ENCODE results near the gene SLC43A1.

Gene SLC43A1

DNA sequence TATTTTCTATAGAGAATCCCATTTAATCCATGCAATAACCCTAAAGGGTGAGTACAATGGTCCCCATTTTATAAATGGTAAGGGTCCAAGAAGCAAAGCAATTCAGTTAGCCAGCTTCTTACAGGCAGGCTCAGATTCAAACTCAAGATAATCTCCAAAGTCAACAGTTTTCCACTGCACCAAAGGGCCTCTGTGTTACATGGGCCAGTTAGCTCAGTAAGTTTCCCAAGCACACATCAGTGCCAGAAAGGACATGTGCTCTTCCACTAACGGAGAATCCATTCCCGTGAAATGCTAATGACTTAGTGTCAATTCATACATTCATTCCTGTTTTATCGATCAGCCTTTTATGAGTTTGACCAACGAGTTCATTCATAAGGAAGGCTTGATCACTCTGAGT lies 11.0 kb downstream of the SLC43A1 start:
- no peak overlapping the region for H3K9ac ChIP-seq (ENCODE audit: low read depth, low read length)
- H3K4me1 ChIP-seq (ENCODE audit: insufficient read depth, low read length): peaks cover 10% of the 10 kb centered on the region; the same call in 1 of the 2 replicates
- no peaks in the 10 kb centered on the region for H3K9me3 ChIP-seq (ENCODE audit: insufficient read depth, low read depth, low read length)
- no peak overlapping the region for H3K4me3 ChIP-seq (ENCODE audit: low read length)
- H3K27me3 ChIP-seq (ENCODE audit: insufficient read depth, low read length): no peaks in the 10 kb centered on the region
- no peak overlapping the region for H3K27ac ChIP-seq (ENCODE audit: low read length)
- peaks cover 13% of the 10 kb centered on the region for H3K36me3 ChIP-seq (ENCODE audit: insufficient read depth, low read depth, low read length)

DNA sequence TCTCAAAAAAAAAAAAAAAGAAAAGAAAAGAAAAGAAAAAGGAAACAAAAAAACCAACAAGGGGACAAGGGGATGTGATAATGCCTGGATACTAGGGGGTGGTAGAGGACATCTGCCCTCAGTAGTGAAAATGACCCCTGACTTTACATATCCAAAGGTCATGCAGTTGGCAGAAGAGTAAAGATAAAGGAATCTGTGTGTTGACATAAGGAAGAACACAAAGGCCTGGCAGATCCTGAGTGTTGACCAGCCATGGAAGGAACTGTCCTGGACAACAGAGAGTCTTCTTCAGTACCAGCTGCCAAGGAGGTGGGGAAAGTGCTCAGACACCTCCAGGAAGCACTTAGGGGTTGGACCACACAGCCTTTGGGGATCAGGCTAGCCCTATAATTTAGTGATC lies 12.6 kb downstream of the SLC43A1 start:
- H3K4me3 ChIP-seq (ENCODE audit: low read length): no peak overlapping the region
- no peaks in the 10 kb centered on the region for H3K27me3 ChIP-seq (ENCODE audit: insufficient read depth, low read length)
- H3K27ac ChIP-seq (ENCODE audit: low read length): no peak overlapping the region
- H3K9me3 ChIP-seq (ENCODE audit: insufficient read depth, low read depth, low read length): no peaks in the 10 kb centered on the region
- H3K36me3 ChIP-seq (ENCODE audit: insufficient read depth, low read depth, low read length): peaks cover 19% of the 10 kb centered on the region
- peaks cover 12% of the 10 kb centered on the region; the same call in 1 of the 2 replicates for H3K4me1 ChIP-seq (ENCODE audit: insufficient read depth, low read length)
- H3K9ac ChIP-seq (ENCODE audit: low read depth, low read length): no peak overlapping the region

DNA sequence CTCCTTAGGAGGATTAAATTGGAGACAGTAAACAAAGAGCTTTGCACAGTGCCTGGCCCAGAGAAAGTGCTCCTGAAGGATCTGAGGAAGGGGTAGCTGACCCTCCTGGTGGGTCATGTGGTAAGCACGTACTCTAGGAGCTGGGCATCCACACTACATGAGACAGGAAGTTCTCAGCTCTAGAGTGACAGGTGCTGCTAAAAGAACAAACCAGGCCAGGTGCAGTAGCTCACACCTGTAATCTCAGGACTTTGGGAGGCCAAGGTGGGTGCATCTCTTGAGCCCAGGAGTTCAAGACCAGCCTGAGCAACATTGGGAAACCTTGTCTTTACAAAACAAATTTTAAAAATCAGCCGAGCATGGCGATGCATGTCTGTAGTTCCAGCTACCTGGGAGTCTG lies 13.1 kb downstream of the SLC43A1 start:
- Histone ChIP-seq H3K9me3 (ENCODE audit: insufficient read depth, low read depth, low read length) (no peaks in the 10 kb centered on the region), H3K27ac (ENCODE audit: low read length) (no peak overlapping the region), H3K27me3 (ENCODE audit: insufficient read depth, low read length) (no peaks in the 10 kb centered on the region), H3K4me1 (ENCODE audit: insufficient read depth, low read length) (peaks cover 12% of the 10 kb centered on the region; the same call in 1 of the 2 replicates), H3K9ac (ENCODE audit: low read depth, low read length) (no peak overlapping the region), H3K4me3 (ENCODE audit: low read length) (no peak overlapping the region), H3K36me3 (ENCODE audit: insufficient read depth, low read depth, low read length) (peaks cover 20% of the 10 kb centered on the region)

DNA sequence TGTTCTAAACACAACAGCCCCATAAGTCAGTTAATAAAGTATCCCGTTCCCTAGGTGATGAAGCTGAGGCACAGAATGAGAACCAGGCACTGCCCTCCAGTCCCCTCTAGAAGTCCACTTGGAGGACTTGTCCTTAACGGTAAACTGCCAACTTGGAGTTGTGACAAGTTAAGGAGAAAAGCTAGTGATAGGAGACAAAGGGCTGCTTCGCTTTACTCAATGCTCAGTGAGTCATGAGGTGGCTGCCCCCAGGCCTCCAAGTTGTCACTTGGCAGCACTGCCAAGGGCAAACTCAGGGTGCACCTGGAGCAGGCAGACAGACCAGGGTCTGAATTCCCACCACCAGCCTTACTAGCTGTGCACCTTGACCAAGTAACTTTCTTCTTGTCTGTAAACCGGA lies 13.5 kb downstream of the SLC43A1 start:
- Histone ChIP-seq H3K4me1 (ENCODE audit: insufficient read depth, low read length) (peaks cover 12% of the 10 kb centered on the region; the same call in 1 of the 2 replicates), H3K27ac (ENCODE audit: low read length) (no peak overlapping the region), H3K36me3 (ENCODE audit: insufficient read depth, low read depth, low read length) (peaks cover 24% of the 10 kb centered on the region)

DNA sequence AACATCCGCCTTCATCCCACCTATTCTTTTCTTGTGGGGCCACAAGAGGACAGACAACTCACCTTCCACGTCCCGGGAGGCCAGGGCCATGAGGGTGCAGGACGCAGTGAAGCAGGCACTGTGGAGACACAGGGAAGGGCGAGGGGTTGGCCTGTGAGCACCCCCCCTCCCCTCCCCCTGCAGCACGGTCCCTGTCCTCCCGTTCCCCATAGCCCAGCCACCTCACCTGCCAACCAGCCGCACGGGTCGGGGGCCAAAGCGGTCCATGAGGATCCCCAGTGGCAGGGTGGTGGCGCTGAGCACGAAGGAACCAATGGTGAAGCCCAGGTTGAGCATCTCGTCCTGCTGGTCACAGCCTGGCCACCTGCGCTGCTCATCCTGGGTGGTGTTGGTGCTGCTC lies 14.6 kb downstream of the SLC43A1 start:
- Histone ChIP-seq H3K9ac (ENCODE audit: low read depth, low read length) (no peak overlapping the region), H3K9me3 (ENCODE audit: insufficient read depth, low read depth, low read length) (no peaks in the 10 kb centered on the region), H3K36me3 (ENCODE audit: insufficient read depth, low read depth, low read length) (peaks cover 24% of the 10 kb centered on the region), H3K4me1 (ENCODE audit: insufficient read depth, low read length) (peaks cover 12% of the 10 kb centered on the region; the same call in 1 of the 2 replicates), H3K4me3 (ENCODE audit: low read length) (no peak overlapping the region), H3K27me3 (ENCODE audit: insufficient read depth, low read length) (no peaks in the 10 kb centered on the region), H3K27ac (ENCODE audit: low read length) (no peak overlapping the region)

More for the DNA sequence above, 13.5 kb downstream of the SLC43A1 start:
- Histone ChIP-seq H3K9ac (ENCODE audit: low read depth, low read length) (no peak overlapping the region), H3K4me3 (ENCODE audit: low read length) (no peak overlapping the region), H3K9me3 (ENCODE audit: insufficient read depth, low read depth, low read length) (no peaks in the 10 kb centered on the region), H3K27me3 (ENCODE audit: insufficient read depth, low read length) (no peaks in the 10 kb centered on the region)

GRCh38 chr11:57500515-57500914 lies 15.0 kb downstream of the SLC43A1 start:
- peak overlapping the region; percentile 66; the same call in 1 of the 2 replicates for H3K9ac ChIP-seq (ENCODE audit: low read depth, low read length)
- H3K9me3 ChIP-seq (ENCODE audit: insufficient read depth, low read depth, low read length): no peaks in the 10 kb centered on the region
- no peaks in the 10 kb centered on the region for H3K27me3 ChIP-seq (ENCODE audit: insufficient read depth, low read length)
- H3K36me3 ChIP-seq (ENCODE audit: insufficient read depth, low read depth, low read length): peaks cover 22% of the 10 kb centered on the region
- H3K4me3 ChIP-seq (ENCODE audit: low read length): peak overlapping the region; percentile 65; the same call in 1 of the 2 replicates
- peaks cover 12% of the 10 kb centered on the region; the same call in 1 of the 2 replicates for H3K4me1 ChIP-seq (ENCODE audit: insufficient read depth, low read length)
- peak overlapping the region; percentile 59 for H3K27ac ChIP-seq (ENCODE audit: low read length)

DNA sequence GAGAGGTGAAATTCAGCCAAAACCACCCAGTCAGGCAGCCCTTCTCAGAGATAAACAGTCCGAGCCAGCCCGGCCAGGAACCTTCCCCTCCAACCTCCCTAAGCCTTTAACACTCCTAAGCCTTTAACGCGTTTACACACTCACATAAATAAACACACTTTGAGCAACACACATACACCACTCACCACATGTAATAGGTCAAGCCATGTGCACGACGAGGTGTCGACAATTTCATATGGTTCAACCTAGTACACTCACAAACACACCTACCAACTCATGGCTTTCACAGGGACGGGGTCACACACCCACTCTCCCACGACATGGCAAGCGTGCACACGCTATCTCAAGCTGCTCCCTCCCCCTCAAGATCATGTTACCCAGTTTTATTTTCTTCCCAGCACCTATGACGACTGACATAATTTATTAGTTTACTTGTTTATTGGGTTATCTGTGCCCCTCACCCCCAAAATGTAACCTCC lies 15.5 kb downstream of the SLC43A1 start:
- H3K36me3 ChIP-seq (ENCODE audit: insufficient read depth, low read depth, low read length): peaks cover 21% of the 10 kb centered on the region
- peak overlapping the region; percentile 65 for H3K4me3 ChIP-seq (ENCODE audit: low read length)
- H3K27ac ChIP-seq (ENCODE audit: low read length): peak overlapping the region; percentile 59
- H3K27me3 ChIP-seq (ENCODE audit: insufficient read depth, low read length): no peaks in the 10 kb centered on the region
- no peaks in the 10 kb centered on the region for H3K9me3 ChIP-seq (ENCODE audit: insufficient read depth, low read depth, low read length)
- peaks cover 12% of the 10 kb centered on the region; the same call in 1 of the 2 replicates for H3K4me1 ChIP-seq (ENCODE audit: insufficient read depth, low read length)
- H3K9ac ChIP-seq (ENCODE audit: low read depth, low read length): peak overlapping the region; percentile 66; the same call in 1 of the 2 replicates

DNA sequence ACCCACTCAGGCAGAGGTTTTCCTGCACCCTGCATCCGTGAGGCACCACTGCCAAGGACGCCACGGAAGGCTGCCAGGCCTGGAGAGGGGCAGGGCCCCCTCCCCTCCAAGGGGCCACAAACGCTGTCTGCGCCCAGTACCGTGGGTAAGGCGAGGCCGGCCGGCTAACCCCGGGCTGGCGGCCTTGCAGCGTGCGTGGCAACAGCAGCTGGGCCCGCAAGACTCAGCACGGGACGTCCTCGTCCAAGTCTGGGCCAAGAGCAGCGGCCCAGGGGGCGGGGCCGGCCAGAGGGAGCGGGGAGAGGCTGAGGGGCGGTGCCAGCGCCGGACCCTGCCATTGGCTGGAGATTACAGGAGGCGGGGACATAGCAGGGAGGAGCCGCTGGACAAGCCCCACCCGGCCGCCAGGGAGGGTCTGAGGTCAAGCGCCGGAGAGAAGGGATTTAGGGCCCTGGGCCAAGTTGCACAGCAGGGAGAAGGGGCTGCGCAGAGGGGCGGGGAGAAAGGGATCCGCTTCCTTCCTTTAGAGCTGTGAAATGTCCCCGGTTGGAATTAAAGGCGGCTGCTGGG lies 16.0 kb downstream of the SLC43A1 start:
- Histone ChIP-seq H3K27ac (ENCODE audit: low read length) (no peak overlapping the region), H3K9ac (ENCODE audit: low read depth, low read length) (peak overlapping the region; percentile 66; the same call in 1 of the 2 replicates), H3K36me3 (ENCODE audit: insufficient read depth, low read depth, low read length) (peaks cover 18% of the 10 kb centered on the region), H3K27me3 (ENCODE audit: insufficient read depth, low read length) (no peaks in the 10 kb centered on the region), H3K9me3 (ENCODE audit: insufficient read depth, low read depth, low read length) (no peaks in the 10 kb centered on the region), H3K4me3 (ENCODE audit: low read length) (peak overlapping the region; percentile 65), H3K4me1 (ENCODE audit: insufficient read depth, low read length) (peaks cover 12% of the 10 kb centered on the region; the same call in 1 of the 2 replicates)

DNA sequence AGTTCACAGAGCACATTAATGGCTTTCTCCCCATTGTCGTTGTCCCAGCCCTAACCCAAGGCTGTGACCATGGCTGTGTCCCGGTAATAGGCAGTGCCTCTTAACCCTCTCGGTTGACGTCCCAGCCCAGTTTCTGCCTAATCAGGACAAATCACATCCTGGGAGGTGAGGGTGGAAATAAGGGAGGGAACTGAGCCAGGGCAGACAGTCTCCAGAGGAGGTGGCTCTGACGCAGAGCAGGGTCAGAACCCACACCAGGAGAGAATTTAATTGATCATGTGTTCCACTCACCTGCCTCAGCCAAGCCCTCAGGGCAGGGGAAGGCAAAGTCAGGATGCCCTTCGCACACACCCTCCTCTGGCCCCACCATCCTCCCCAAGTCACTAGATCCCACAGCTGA lies 17.0 kb downstream of the SLC43A1 start:
- Histone ChIP-seq H3K4me3 (ENCODE audit: low read length) (no peak overlapping the region), H3K4me1 (ENCODE audit: insufficient read depth, low read length) (peaks cover 12% of the 10 kb centered on the region; the same call in 1 of the 2 replicates), H3K9ac (ENCODE audit: low read depth, low read length) (no peak overlapping the region), H3K9me3 (ENCODE audit: insufficient read depth, low read depth, low read length) (no peaks in the 10 kb centered on the region), H3K27ac (ENCODE audit: low read length) (no peak overlapping the region), H3K36me3 (ENCODE audit: insufficient read depth, low read depth, low read length) (peaks cover 18% of the 10 kb centered on the region), H3K27me3 (ENCODE audit: insufficient read depth, low read length) (no peaks in the 10 kb centered on the region)

DNA sequence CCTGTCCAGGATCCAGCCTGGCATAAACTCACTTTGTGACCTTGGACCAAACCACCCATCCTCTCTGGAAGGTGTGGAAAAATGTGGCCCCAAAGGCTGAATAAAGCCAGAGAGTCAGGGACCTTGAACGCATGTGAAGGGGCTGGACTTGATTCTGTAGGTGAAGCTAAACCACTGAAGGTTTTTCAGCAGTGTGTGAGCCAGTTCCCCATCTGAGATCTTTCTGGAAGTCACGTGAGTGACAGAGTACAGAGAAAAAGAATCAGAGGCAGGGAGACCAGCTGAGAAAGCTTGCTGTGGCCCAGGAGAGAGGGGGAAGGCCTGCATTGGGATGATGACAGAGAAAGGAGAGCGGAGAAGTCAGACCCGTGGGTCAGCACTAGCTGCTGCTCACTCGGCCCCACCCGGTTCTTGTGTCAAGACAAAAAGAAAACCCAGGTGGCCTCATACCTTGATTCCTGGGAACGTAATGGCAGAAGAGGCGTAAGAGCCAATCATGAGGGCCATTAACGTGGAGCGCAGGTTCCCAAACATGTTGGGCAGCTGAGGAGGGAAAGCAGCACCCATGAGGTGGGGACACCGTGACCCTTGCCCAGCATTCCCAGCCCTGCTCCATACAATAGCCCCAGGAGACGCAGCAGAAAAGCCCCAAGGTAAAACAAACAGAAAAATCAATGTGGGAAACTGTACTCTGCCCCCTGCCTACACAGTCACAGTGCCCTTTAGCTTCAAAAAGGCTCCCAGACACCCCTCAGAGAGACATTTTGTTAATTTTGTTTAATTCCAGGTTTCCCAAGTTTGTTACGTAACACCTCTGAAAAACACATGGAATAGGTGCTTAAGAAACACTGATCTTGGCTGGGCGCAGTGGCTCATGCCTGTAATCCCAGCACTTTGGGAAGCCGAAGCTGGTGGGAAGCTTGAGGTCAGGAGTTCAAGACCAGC lies 17.9 kb downstream of the SLC43A1 start:
- H3K4me3 ChIP-seq (ENCODE audit: low read length): no peak overlapping the region
- peaks cover 18% of the 10 kb centered on the region for H3K36me3 ChIP-seq (ENCODE audit: insufficient read depth, low read depth, low read length)
- H3K9me3 ChIP-seq (ENCODE audit: insufficient read depth, low read depth, low read length): no peaks in the 10 kb centered on the region
- H3K9ac ChIP-seq (ENCODE audit: low read depth, low read length): no peak overlapping the region
- H3K4me1 ChIP-seq (ENCODE audit: insufficient read depth, low read length): peaks cover 12% of the 10 kb centered on the region; the same call in 1 of the 2 replicates
- no peak overlapping the region for H3K27ac ChIP-seq (ENCODE audit: low read length)
- no peaks in the 10 kb centered on the region for H3K27me3 ChIP-seq (ENCODE audit: insufficient read depth, low read length)

DNA sequence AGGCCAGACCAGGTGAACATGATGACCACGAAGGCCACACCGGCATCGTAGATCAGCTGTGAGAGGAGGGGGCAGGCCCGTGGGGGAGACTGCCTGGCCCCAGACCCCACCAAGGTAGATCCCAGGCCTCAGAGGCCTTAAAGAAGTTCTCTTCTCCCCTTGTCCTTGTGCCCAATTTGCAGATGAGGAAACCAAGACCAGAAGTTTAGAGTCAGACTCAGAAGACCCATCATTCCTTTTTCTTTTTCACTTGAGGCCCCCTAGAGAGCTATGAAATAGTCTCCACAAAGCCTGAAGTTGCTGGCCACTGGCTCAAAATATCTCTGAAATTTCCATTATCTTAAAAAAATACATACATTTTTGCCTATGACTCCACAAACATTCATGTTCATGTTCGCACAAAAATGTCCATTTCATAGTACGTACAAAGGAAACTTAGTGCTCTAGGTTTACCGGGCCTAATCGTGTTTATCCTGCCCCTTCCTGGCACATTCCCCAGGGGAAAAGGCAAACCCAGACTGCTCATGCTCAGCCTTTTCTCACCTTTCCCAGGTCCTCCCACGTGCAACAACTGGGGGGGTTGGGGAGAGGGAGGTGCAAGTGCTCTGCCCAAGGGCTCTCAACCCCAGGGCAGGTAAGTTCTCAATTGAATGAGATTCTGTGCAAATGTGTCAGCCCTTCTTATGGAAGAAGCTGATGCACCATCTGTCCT lies 19.2 kb downstream of the SLC43A1 start:
- Histone ChIP-seq H3K36me3 (ENCODE audit: insufficient read depth, low read depth, low read length) (peaks cover 20% of the 10 kb centered on the region), H3K4me1 (ENCODE audit: insufficient read depth, low read length) (peaks cover 12% of the 10 kb centered on the region; the same call in 1 of the 2 replicates), H3K27me3 (ENCODE audit: insufficient read depth, low read length) (no peaks in the 10 kb centered on the region), H3K9ac (ENCODE audit: low read depth, low read length) (no peak overlapping the region), H3K4me3 (ENCODE audit: low read length) (no peak overlapping the region), H3K9me3 (ENCODE audit: insufficient read depth, low read depth, low read length) (no peaks in the 10 kb centered on the region), H3K27ac (ENCODE audit: low read length) (no peak overlapping the region)
